Lung (tissue), 12 donors: Measurements from ENCODE around the gene DPH1. TPM values are rescaled to one million over a fixed set of nuclear protein-coding genes. Genes with fewer than 3 reads are reported as not detected.

ENCODE experiments used
- ATAC-seq: fragments of 200-7000 bp; cut with Tn5 transposase; one replicate; pipeline ENCODE4 v1.9.1; 2020; ENCODE audit warnings: moderate number of reproducible peaks; ENCODE audit not compliant: insufficient read depth, low FRiP score
- DNase-seq, 3 donors: peaks; one replicate each; pipeline ENCODE4 v3.0.0-alpha.2; 2013 to 2017
- H3K27ac ChIP-seq, 2 donors: one replicate each; pipeline ENCODE4 v1.5.1; 2013; ENCODE audit warnings: mild to moderate bottlenecking in 2 of 2, moderate library complexity in 2 of 2, control low read depth in 1 of 2, inconsistent platforms in 1 of 2, low read depth in 1 of 2, low read length in 1 of 2
- H3K27me3 ChIP-seq, 3 donors: one replicate each; pipeline ENCODE4 v1.5.1; 2013; ENCODE audit warnings: low read length in 2 of 3; ENCODE audit not compliant: control insufficient read depth in 3 of 3, insufficient read depth in 3 of 3
- H3K36me3 ChIP-seq, 4 donors: one replicate each; pipeline ENCODE4 v1.5.1; 2013; ENCODE audit warnings: low read length in 4 of 4, mild to moderate bottlenecking in 1 of 4, moderate library complexity in 1 of 4; ENCODE audit not compliant: control insufficient read depth in 4 of 4, insufficient read depth in 4 of 4
- H3K4me1 ChIP-seq, 5 donors: one replicate each; pipeline ENCODE4 v1.5.1; 2013; ENCODE audit warnings: low read length in 5 of 5, mild to moderate bottlenecking in 2 of 5, moderate library complexity in 1 of 5; ENCODE audit not compliant: control insufficient read depth in 5 of 5, insufficient read depth in 5 of 5
- H3K4me3 ChIP-seq: one replicate; pipeline ENCODE4 v1.5.1; 2013; ENCODE audit warnings: mild to moderate bottlenecking, control low read depth, moderate library complexity
- H3K9ac ChIP-seq, 2 donors: one replicate each; pipeline ENCODE4 v1.5.1; 2013; ENCODE audit warnings: low read length in 2 of 2, control low read depth in 1 of 2; ENCODE audit not compliant: insufficient read depth in 1 of 2
- H3K9me3 ChIP-seq, 4 donors: one replicate each; pipeline ENCODE4 v1.5.1; 2013; ENCODE audit warnings: low read length in 3 of 4, mild to moderate bottlenecking in 1 of 4, moderate library complexity in 1 of 4; ENCODE audit not compliant: control insufficient read depth in 4 of 4, insufficient read depth in 3 of 4
- CTCF ChIP-seq: IDR thresholded peaks from 2 replicates; pipeline ENCODE4 v1.5.1; 2012; ENCODE audit warnings: mild to moderate bottlenecking; ENCODE audit errors: control extremely low read depth, extremely low read depth
- WGBS, 2 donors: extraction: QIAGEN DNeasy Blood & Tissue Kit; methylation state at CpG; one replicate each; pipeline ENCODE4 v1.1.7; 2013; 5-methylcytosine and 5-hydroxymethylcytosine counted together
- polyA plus RNA-seq, 2 donors: library from polyadenylated mRNA; stranded (reverse); fragments of 200-250 nt; gene quantifications; one replicate each; pipeline ENCODE4 v1.2.1, GENCODE V29; 2013
- total RNA-seq, 2 donors: library from RNA; depleted of rRNA in 1 of 2; stranded (reverse); fragments of >200 nt in 1 of 2; gene quantifications; one replicate each; pipeline ENCODE4 v1.2.1, GENCODE V29; 2014 to 2021
- donor health status: control.
- donor health status: control.
- donor health status: Bipolar disorder and iron deficiency.
- donor health status: healthy.
- donor health status: DM: yes; HTN: yes; CAD: no.

Gene DPH1
- total and polyA plus RNA-seq, 4 donors, result 21.1 to 37.8 (median 27.2) TPM

- DNase-seq, result peak in 2 of 3 donors; percentile 16 to 39
- Histone ChIP-seq H3K9ac (peak overlapping the region in 1 of 2 donors; percentile 64), H3K4me3 (no peak overlapping the region), H3K27me3 (no peaks in the 10 kb centered on the region), H3K27ac (peak overlapping the region; percentile 24 to 58), H3K4me1 (peaks cover 0 to 95% (median 51%) of the 10 kb centered on the region in 5 donors), H3K36me3 (peaks cover 0 to 20% (median 19%) of the 10 kb centered on the region in 4 donors), H3K9me3 (no peaks in the 10 kb centered on the region)
- no peak for ATAC-seq
- WGBS, 2 donors, result 68 to 74% methylated on average over 14 of the region's 14 CpGs
- no peak for TF ChIP-seq CTCF
Measured at GRCh38 chr17:2067048-2067561, 37.2 kb downstream of the DPH1 start.

- Histone ChIP-seq H3K4me3 (no peak overlapping the region), H3K9me3 (no peaks in the 10 kb centered on the region), H3K4me1 (peaks cover 0 to 95% (median 51%) of the 10 kb centered on the region in 5 donors), H3K9ac (peak overlapping the region in 1 of 2 donors; percentile 64), H3K27ac (peak overlapping the region; percentile 24 to 58), H3K36me3 (peaks cover 0 to 17% (median 15%) of the 10 kb centered on the region in 4 donors), H3K27me3 (no peaks in the 10 kb centered on the region)
- ATAC-seq (no peak), DNase-seq (peak in 2 of 3 donors; percentile 54 to 75)
- TF ChIP-seq CTCF, result no peak
- WGBS, 2 donors, result 48 to 49% methylated on average over 5 of the region's 5 CpGs
Measured at GRCh38 chr17:2067608-2068024, 37.7 kb downstream of the DPH1 start.

GRCh38 chr17:2068031-2068518 is 38.1 kb downstream of the DPH1 start:
- no peaks in the 10 kb centered on the region for H3K27me3 ChIP-seq
- 64 to 85% methylated on average over 6 of the region's 6 CpGs for WGBS, 2 donors
- H3K9me3 ChIP-seq, result no peaks in the 10 kb centered on the region
- DNase-seq, result peak; percentile 92 to 97 (median 96)
- peaks cover 0 to 95% (median 47%) of the 10 kb centered on the region in 5 donors for H3K4me1 ChIP-seq
- H3K9ac ChIP-seq, result no peak overlapping the region
- no peak overlapping the region for H3K4me3 ChIP-seq
- H3K27ac ChIP-seq, result peak overlapping the region; percentile 24 to 58
- ATAC-seq, result no peak
- peaks cover 0 to 17% (median 11%) of the 10 kb centered on the region in 4 donors for H3K36me3 ChIP-seq
- no peak for TF ChIP-seq CTCF
